Measurements from ENCODE around the gene ARRB1.
A peak's percentile ranks its signal among the peaks of the same experiment; 100 is the strongest.
"Not testable (repeated sequence)": the region's sequence is repeated elsewhere in the genome, so short reads cannot be mapped to it uniquely, and the experiment has no call there.

Gene ARRB1

GRCh38 chr11:75342966-75343870 lies 8.2 kb downstream of the ARRB1 start:
- DNase-seq (ENCODE audit: low spot score) = no peak

DNA sequence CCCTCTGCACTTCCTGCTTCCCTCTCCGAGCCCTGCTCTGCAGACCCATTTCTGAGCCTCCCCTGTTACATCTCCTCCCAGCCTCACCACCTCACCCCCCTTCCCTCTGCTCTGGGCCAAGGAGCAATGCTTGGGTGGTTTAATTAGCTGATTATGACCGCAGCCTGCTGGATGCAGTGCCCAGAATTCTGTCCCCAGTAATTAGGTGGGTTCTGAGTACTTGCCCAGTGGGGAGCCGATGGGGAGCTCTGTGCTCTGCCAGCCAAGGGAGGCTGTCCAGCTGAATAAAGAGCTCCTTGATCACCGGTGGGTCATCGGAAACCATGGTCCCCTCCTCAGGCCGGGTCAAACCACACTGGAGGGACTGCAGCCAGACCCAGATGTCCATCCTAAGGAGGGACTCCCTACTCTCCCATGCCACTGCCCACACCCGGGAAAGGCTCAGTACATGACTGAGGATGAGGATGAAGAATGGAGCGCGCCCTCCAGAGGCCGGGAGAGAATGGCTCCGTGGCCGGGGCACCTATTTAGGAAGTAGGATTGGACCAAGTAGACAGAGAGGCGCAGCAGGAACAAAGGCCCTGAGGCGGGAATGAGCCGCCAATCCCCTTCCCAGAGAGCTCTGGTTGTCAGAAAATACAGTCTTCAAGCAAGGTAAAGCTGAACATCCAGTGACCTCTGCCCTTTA lies 9.1 kb downstream of the ARRB1 start:
- no peak for DNase-seq (ENCODE audit: low spot score)

DNA sequence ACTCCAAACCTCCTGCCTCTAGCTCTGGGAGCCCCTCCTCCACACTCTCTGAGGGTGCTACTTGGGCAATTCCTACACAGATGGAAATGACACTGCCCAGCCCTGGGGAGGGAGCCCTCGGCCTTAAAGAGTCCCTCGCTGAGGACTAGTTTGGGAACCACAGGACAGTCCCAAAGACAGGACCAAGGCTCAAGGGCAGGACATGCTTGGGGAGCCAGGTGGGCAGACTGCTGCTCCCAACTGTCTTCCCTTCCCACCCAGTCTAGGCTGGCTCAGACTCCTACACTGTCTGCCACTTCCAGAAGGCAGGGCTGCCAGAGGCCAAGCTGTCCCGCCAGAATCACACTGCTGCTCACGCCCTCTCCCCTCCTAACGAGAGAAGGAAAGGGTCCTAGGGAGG lies 9.8 kb downstream of the ARRB1 start:
- no peak for DNase-seq (ENCODE audit: low spot score)

- no peak for DNase-seq (ENCODE audit: low spot score)
Measured at GRCh38 chr11:75339685-75340409, 11.6 kb downstream of the ARRB1 start.

DNA sequence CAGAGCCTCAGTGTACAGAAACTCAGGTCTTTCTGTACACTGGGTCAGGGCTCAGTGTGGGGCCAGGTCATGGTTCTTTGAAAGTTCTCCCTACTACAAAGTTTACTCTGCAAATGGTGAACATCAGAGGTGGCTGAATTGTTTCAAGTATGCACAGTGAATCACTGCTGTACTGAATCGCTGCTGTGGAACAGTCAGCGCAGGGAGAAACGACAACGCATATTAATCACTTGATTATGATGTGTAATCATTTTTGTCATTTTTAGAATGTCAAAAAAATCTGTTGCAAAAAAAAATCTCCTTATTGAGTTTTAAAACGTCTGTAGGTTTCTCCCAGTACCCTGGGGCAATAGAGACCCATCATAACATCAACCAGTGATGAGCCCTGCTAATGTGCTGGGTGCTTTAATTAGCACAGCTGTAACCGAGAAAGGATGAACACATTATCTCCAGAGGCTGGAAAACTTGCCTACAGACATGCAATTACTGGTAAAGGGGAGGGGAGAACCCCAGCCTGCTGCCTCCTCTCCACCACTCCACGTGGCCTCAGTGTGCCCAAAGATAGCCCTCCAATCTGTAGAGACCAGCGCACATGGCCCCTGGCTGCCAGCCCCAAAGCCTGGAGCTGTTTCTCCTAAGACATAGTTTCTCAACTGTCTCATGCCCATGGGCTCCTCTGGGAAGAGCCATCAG lies 12.8 kb downstream of the ARRB1 start:
- DNase-seq (ENCODE audit: low spot score) = no peak

DNA sequence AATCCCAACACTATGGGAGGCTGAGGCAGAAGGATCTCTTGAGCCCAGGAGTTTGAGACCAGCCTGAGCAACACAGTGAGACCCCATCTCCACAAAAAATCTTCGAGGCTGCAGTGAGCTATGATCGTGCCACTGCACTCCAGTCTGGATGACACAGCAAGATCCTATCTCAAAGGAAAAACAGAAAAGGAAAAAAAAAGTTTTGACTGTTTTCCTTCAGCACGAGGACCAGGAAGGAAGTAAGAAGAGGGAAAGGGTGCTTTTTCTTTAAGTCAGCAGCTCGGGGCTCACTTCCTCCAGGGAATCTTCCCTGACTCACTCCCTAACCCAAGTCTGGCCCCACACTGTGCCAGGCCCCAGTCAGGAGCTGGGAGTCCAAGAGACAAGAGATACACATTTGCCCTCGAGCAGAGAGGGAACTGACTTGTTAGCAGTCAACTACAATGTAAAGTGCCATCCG lies 14.2 kb downstream of the ARRB1 start:
- no peak for DNase-seq (ENCODE audit: low spot score)

DNA sequence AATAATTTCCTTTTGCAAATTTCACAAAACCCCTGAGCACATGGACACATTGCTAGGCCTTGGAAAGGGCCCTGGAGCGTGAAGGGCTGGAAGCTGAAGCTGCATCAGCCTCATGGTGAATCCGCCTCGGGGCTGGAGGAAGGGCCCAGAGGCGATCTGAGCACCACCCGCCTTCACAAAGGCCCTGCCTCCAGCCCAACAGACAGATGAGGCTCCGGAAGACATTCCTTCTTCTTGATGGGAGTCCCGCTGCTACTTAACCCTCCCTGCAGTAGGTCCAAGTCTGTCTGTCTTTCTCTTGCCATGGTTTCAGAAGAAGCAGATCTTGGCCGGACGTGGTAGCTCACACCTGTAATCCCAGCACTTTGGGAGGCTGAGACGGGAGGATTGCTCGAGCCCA lies 16.5 kb downstream of the ARRB1 start:
- DNase-seq (ENCODE audit: low spot score) = no peak

- no peak for DNase-seq (ENCODE audit: low spot score)
Measured at GRCh38 chr11:75334402-75334891, 17.0 kb downstream of the ARRB1 start.

DNA sequence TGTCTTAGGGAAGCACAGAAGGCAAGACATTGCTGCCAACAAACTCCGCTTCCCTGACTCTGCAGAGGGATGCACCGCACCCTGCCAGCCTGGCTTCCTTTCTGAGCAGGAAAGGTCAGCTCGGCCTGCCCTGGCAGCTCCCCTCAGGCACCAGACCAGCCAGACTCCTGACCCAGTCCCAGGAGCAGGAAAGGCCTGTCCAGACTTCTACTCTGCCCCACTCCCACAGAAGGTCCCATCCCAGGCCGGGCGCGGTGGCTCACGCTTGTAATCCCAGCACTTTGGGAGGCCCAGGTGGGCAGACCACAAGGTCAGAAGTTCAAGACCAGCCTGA lies 17.7 kb downstream of the ARRB1 start:
- no peak for DNase-seq (ENCODE audit: low spot score)

- DNase-seq (ENCODE audit: low spot score) = no peak
Measured at GRCh38 chr11:75333022-75333806, 18.2 kb downstream of the ARRB1 start.

GRCh38 chr11:75331761-75332160 lies 19.7 kb downstream of the ARRB1 start:
- DNase-seq (ENCODE audit: low spot score) = not testable (repeated sequence)

- DNase-seq (ENCODE audit: low spot score) = not testable (repeated sequence)
Measured at GRCh38 chr11:75331304-75331703, 20.2 kb downstream of the ARRB1 start.

DNA sequence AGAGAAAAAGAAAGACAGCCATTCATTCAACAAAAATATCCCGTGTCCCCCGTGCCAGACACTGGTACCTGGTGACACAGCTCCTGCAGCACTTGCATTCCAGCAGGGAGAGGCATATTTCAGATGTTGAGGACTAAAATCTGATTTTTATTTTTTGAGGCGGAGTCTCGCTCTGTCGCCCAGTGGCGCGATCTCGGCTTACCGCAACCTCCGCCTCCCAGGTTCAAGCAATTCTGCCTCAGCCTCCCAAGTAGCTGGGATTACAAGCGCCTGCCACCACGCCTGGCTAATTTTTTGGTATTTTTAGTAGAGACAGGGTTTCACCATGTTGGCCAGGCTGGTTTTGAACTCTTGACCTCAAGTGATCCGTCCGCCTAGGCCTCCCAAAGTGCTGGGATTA lies 20.6 kb downstream of the ARRB1 start:
- DNase-seq (ENCODE audit: low spot score) = not testable (repeated sequence)

DNA sequence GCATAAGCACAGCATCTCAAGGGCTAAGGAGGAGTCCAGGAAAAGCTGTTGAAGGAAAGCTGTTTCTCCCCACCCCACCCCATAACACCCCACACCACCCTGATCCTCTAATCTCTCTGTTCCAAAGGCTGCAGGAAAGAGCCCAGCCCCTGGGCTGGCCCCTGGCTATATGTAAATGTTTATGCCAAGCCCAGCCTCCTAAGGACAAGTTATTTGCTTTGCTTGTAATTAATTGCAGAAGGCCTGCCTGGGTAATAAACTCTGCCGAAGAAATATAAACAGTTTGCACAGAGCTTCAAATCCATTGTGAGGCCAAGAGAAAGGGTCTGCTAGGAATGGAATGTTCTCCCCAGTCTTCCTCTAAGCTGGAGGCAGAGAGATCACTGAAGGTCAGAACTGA lies 21.2 kb downstream of the ARRB1 start:
- DNase-seq (ENCODE audit: low spot score) = no peak

- peak; percentile 47 for DNase-seq (ENCODE audit: low spot score)
Measured at GRCh38 chr11:75328426-75329277, 22.8 kb downstream of the ARRB1 start.

DNA sequence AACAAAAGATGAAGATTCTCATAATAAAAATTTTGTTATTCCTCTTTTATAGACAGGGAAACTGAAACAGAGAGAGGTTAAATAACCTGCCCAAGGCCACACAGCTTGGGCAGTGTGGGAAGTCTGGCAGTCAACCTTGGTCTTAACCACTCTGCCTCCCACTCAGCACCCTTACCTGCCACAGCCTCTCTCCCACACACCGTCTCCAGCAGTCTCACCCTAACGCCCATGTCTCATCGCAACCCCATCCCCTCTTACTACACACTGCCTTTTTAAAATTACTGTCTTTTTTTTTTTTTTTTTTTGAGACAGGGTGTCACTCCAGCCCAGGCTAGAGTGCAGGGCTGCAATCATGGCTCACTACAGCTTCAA lies 25.0 kb downstream of the ARRB1 start:
- no peak for DNase-seq (ENCODE audit: low spot score)

DNA sequence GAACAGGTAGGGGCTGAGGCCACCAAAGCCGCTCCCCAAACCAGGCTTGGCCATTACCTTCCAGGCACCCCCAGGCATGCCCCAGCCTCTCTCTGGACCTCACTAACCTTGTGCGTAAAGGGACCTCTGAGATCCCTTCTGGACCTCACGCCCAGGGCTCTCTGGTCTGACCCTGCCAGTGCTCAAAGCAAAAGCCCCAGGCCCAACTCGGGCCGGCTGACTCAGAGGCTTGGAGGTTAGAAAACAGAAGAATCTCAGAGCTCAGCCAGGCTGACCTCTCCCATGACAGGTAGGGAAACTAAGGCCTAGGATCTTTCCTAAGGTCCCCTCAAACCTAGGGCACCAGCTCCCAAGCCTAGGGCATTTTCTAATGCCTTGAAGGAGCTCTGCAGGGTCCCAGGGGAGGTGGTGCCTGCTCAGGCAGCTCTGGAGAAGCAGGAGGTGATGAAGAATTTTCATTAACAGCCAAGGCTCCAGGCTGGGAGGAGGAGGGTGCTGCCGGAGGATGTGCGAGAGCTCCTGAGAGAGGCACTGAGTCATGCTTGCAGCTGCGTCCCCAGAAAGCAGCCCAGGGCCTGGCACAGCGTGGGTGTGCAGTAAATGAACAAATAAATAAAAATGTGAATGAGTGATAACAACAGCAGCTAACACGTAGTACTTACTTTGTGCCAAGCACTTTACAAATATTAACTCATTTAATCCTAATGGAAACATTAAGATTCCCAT lies 25.6 kb downstream of the ARRB1 start:
- DNase-seq (ENCODE audit: low spot score) = no peak

DNA sequence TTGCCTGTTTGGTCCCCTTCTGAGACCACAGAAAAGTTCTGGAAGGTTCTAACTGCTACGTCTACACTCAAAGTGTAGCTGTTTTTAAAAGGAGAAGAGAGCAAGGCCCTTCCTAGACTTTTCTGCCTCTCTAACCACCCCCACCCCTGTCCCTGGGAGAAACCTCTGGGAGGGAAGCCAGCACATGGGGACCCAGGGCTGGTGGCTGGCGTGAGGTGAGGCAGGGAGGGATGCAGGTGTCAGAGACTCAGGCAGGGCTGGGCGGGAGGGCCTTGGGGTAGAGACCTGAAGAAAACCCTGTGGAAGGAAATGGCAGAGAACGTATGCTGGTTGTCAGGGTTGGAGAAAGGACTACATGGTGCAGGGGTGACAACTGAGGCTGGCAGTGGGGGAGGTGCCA lies 26.7 kb downstream of the ARRB1 start:
- DNase-seq (ENCODE audit: low spot score) = no peak

- no peak for DNase-seq (ENCODE audit: low spot score)
Measured at GRCh38 chr11:75324189-75324588, 27.3 kb downstream of the ARRB1 start.

DNA sequence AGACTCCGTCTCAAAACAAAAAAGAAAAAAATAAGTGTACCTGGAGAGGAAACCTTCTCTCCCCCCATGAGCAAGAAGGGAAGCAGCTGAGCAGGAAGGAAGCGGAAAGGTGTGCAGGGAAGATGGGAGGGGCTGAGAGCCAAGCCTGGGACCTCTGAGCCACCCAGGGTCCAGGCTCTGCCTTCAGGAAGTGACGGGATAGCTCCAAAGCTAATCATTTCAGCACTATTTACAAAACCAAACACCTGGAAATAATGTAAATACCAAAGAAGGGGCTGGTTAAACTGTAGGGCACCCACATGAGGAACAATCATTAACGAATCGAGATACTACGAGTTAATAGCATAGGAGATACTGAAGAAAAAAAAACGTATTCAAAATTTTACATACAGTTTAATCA lies 27.9 kb downstream of the ARRB1 start:
- no peak for DNase-seq (ENCODE audit: low spot score)
